GM12891 (cell line): ENCODE measurements around the gene FIGN.

Experiments used
- DNase-seq: peaks from one replicate; pipeline ENCODE4 v3.0.0; 2011; ENCODE audit warnings: low spot score; ENCODE audit not compliant: insufficient read length
- FAIRE-seq: peaks from 2 replicates; lab custom pipeline; 2011; peaks lifted over from hg19 to GRCh38; lab: Jason Lieb, UNC
- PAX5 ChIP-seq: IDR thresholded peaks from 2 replicates; pipeline ENCODE4 v1.6.1; 2011; ENCODE audit warnings: low read length, moderate library complexity, mild to moderate bottlenecking; ENCODE audit not compliant: insufficient read depth, severe bottlenecking
- POLR2A ChIP-seq: IDR thresholded peaks from 2 replicates; pipeline ENCODE4 v1.6.1; 2011; ENCODE audit warnings: low read depth, low read length, control low read depth
- POLR2AphosphoS5 ChIP-seq: IDR thresholded peaks from 2 replicates; pipeline ENCODE4 v1.6.1; 2011; ENCODE audit warnings: low read depth, low read length, control low read depth
- POU2F2 ChIP-seq: IDR thresholded peaks from 2 replicates; pipeline ENCODE4 v1.6.1; 2011; ENCODE audit warnings: low read depth, mild to moderate bottlenecking, control low read depth, low read length, moderate library complexity
- SPI1 ChIP-seq: IDR thresholded peaks from 2 replicates; pipeline ENCODE4 v1.6.1; 2011; ENCODE audit warnings: low read depth, low read length, control low read depth
- TAF1 ChIP-seq: IDR thresholded peaks from 2 replicates; pipeline ENCODE4 v1.6.1; 2011; ENCODE audit warnings: low read depth, low read length, control low read depth

FIGN gene

GRCh38 chr2:163697429-163697828 lies 38.4 kb downstream of the FIGN start:
- DNase-seq = no peak
- no peak for FAIRE-seq
- TF ChIP-seq TAF1 (no peak), PAX5 (no peak), POLR2A (no peak), SPI1 (no peak), POLR2AphosphoS5 (no peak), POU2F2 (no peak)

GRCh38 chr2:163693484-163693883 lies 42.3 kb downstream of the FIGN start:
- TF ChIP-seq POU2F2 (no peak), SPI1 (0 out of 2 replicates have a peak, but pooled peaks have one; percentile 8)
- no peak for DNase-seq
- no peak for FAIRE-seq

GRCh38 chr2:163692611-163693482 lies 43.0 kb downstream of the FIGN start:
- TF ChIP-seq POLR2A (no peak), PAX5 (no peak), POU2F2 (no peak), POLR2AphosphoS5 (no peak), SPI1 (no peak), TAF1 (no peak)
- DNase-seq (no peak), FAIRE-seq (no peak)

GRCh38 chr2:163692081-163692480 lies 43.7 kb downstream of the FIGN start:
- no peak for FAIRE-seq
- TF ChIP-seq POLR2AphosphoS5 (no peak), PAX5 (no peak), POLR2A (no peak), TAF1 (no peak), SPI1 (no peak), POU2F2 (no peak)
- no peak for DNase-seq

GRCh38 chr2:163690896-163691295 lies 44.9 kb downstream of the FIGN start:
- FAIRE-seq (no peak), DNase-seq (no peak)
- TF ChIP-seq PAX5 = no peak
- TF ChIP-seq POLR2AphosphoS5 = no peak
- no peak for TF ChIP-seq TAF1
- no peak for TF ChIP-seq POU2F2
- TF ChIP-seq POLR2A = no peak

GRCh38 chr2:163687217-163687616 lies 48.6 kb downstream of the FIGN start:
- TF ChIP-seq POLR2A (no peak), POLR2AphosphoS5 (no peak), POU2F2 (no peak), SPI1 (no peak), TAF1 (no peak), PAX5 (no peak)
- FAIRE-seq (no peak), DNase-seq (no peak)

GRCh38 chr2:163686289-163686688 lies 49.5 kb downstream of the FIGN start:
- no peak for TF ChIP-seq SPI1
- no peak for TF ChIP-seq POLR2AphosphoS5
- TF ChIP-seq PAX5 = no peak
- TF ChIP-seq POLR2A = no peak
- TF ChIP-seq TAF1 = no peak
- no peak for TF ChIP-seq POU2F2
- no peak for FAIRE-seq
- no peak for DNase-seq

GRCh38 chr2:163682695-163683094 lies 53.1 kb downstream of the FIGN start:
- FAIRE-seq = no peak
- TF ChIP-seq TAF1 (no peak), PAX5 (no peak), POU2F2 (no peak), POLR2AphosphoS5 (no peak), POLR2A (no peak), SPI1 (no peak)
- no peak for DNase-seq

GRCh38 chr2:163681745-163682144 lies 54.1 kb downstream of the FIGN start:
- no peak for DNase-seq
- no peak for FAIRE-seq

More at GRCh38 chr2:163681745-163682144, 54.1 kb downstream of the FIGN start:
- no peak for TF ChIP-seq POLR2AphosphoS5
- no peak for TF ChIP-seq PAX5
- TF ChIP-seq TAF1 = no peak
- no peak for TF ChIP-seq SPI1
- no peak for TF ChIP-seq POLR2A
- no peak for TF ChIP-seq POU2F2
